Endometrium (tissue), 2 donors: Measurements from ENCODE around the gene P2RY10.
"Not testable (repeated sequence)": the region's sequence is repeated elsewhere in the genome, so short reads cannot be mapped to it uniquely, and the experiment has no call there.

Experiments used
- FAIRE-seq: peaks from 2 replicates; lab custom pipeline; 2012; peaks lifted over from hg19 to GRCh38; lab: Jason Lieb, UNC
- donor health status: control.
- donor health status: control.

Gene P2RY10

GRCh38 chrX:78945186-78945912, at the start of gene P2RY10:
P2RY10 (plus strand) TSS chrX:78945391; CDS start chrX:78960521, 15,130 bp downstream.
- no peak for FAIRE-seq

- FAIRE-seq: no peak
Measured at GRCh38 chrX:78922754-78923153, 22.4 kb upstream of the P2RY10 start.

- no peak for FAIRE-seq
Measured at GRCh38 chrX:78923198-78924015, 21.8 kb upstream of the P2RY10 start.

- FAIRE-seq: no peak
Measured at GRCh38 chrX:78931814-78932213, 13.4 kb upstream of the P2RY10 start.

- no peak for FAIRE-seq
Measured at GRCh38 chrX:78934866-78935265, 10.3 kb upstream of the P2RY10 start.

- FAIRE-seq: no peak
Measured at GRCh38 chrX:78944351-78944750, 840 bp upstream of the P2RY10 start.

GRCh38 chrX:78946178-78946931, 1.2 kb downstream of the P2RY10 start:
- no peak for FAIRE-seq

GRCh38 chrX:78950009-78950835, 5.0 kb downstream of the P2RY10 start:
- FAIRE-seq: no peak

GRCh38 chrX:78957049-78957767, 12.0 kb downstream of the P2RY10 start:
- FAIRE-seq: no peak

GRCh38 chrX:78957768-78958130, 12.6 kb downstream of the P2RY10 start:
- FAIRE-seq: no peak

GRCh38 chrX:78958419-78959116, 13.4 kb downstream of the P2RY10 start:
- FAIRE-seq: no peak

- no peak for FAIRE-seq
Measured at GRCh38 chrX:78960888-78961287, 15.7 kb downstream of the P2RY10 start.

GRCh38 chrX:78964598-78964997, 19.4 kb downstream of the P2RY10 start:
- no peak for FAIRE-seq

GRCh38 chrX:78979789-78980464, 34.7 kb downstream of the P2RY10 start:
- no peak for FAIRE-seq

- no peak for FAIRE-seq
Measured at GRCh38 chrX:78989349-78989748, 44.2 kb downstream of the P2RY10 start.

- FAIRE-seq: no peak
Measured at GRCh38 chrX:78997870-78998558, 52.8 kb downstream of the P2RY10 start.

- not testable (repeated sequence) for FAIRE-seq
Measured at GRCh38 chrX:79007540-79007939, 62.3 kb downstream of the P2RY10 start.
